Subcutaneous abdominal adipose tissue (tissue), 5 donors: ENCODE data around the gene SV2A.
"Not testable (repeated sequence)": the region's sequence is repeated elsewhere in the genome, so short reads cannot be mapped to it uniquely, and the experiment has no call there.

ENCODE experiments used
- H3K27ac ChIP-seq: one replicate; pipeline ENCODE4 v1.7.0; 2013; ENCODE audit warnings: low read depth, mild to moderate bottlenecking, inconsistent platforms, low read length, moderate library complexity
- H3K27me3 ChIP-seq, 5 donors: one replicate each; pipeline ENCODE4 v1.7.0; 2013; ENCODE audit warnings: low read length in 5 of 5, inconsistent platforms in 1 of 5; ENCODE audit not compliant: control insufficient read depth in 5 of 5, insufficient read depth in 4 of 5
- H3K36me3 ChIP-seq, 5 donors: one replicate each; pipeline ENCODE4 v1.7.0; 2013; ENCODE audit warnings: low read length in 5 of 5; ENCODE audit not compliant: control insufficient read depth in 5 of 5, insufficient read depth in 5 of 5
- H3K4me1 ChIP-seq, 5 donors: one replicate each; pipeline ENCODE4 v1.7.0; 2013; ENCODE audit warnings: low read length in 5 of 5, mild to moderate bottlenecking in 3 of 5, moderate library complexity in 1 of 5; ENCODE audit not compliant: control insufficient read depth in 5 of 5, insufficient read depth in 5 of 5
- H3K4me3 ChIP-seq, 5 donors: one replicate each; pipeline ENCODE4 v1.7.0; 2013; ENCODE audit warnings: low read length in 5 of 5, low read depth in 1 of 5
- H3K9ac ChIP-seq, 5 donors: one replicate each; pipeline ENCODE4 v1.7.0; 2013; ENCODE audit warnings: low read length in 5 of 5, mild to moderate bottlenecking in 4 of 5, moderate library complexity in 3 of 5
- H3K9me3 ChIP-seq, 5 donors: one replicate each; pipeline ENCODE4 v1.7.0; 2013; ENCODE audit warnings: low read length in 5 of 5; ENCODE audit not compliant: control insufficient read depth in 5 of 5
- donor health status: healthy.
- donor health status: healthy.
- donor health status: healthy.
- donor health status: healthy.
- donor health status: healthy.

The SV2A gene

GRCh38 chr1:149917571-149918144, at the start of gene SV2A:
Gene SV2A (minus strand): TSS chr1:149917844. CDS start chr1:149913840, 4,004 bp downstream.
- no peak within 1 kb of the TSS for H3K27ac ChIP-seq
- peaks cover 0 to 4% (median 0%) of the 10 kb centered on the region in 5 donors for H3K4me1 ChIP-seq
- no peak within 1 kb of the TSS for H3K9ac ChIP-seq
- peak within 1 kb of the TSS in 1 of 5 donors; percentile 5 for H3K4me3 ChIP-seq
- H3K36me3 ChIP-seq = peaks cover 4 to 5% (median 4%) of the 10 kb centered on the region in 5 donors
- peaks cover 5 to 20% (median 9%) of the 10 kb centered on the region in 5 donors for H3K27me3 ChIP-seq
- no peaks in the 10 kb centered on the region for H3K9me3 ChIP-seq

GRCh38 chr1:149967041-149967440, 49.4 kb upstream of the SV2A start:
- Histone ChIP-seq H3K36me3 (peaks cover 32 to 62% (median 50%) of the 10 kb centered on the region in 5 donors), H3K27me3 (no peaks in the 10 kb centered on the region), H3K27ac (no peak overlapping the region), H3K4me1 (peaks cover 2 to 22% (median 16%) of the 10 kb centered on the region in 5 donors), H3K9ac (no peak overlapping the region), H3K4me3 (no peak overlapping the region), H3K9me3 (no peaks in the 10 kb centered on the region)

- Histone ChIP-seq H3K27me3 (no peaks in the 10 kb centered on the region), H3K4me3 (no peak overlapping the region), H3K9ac (no peak overlapping the region), H3K36me3 (peaks cover 27 to 59% (median 46%) of the 10 kb centered on the region in 5 donors), H3K27ac (no peak overlapping the region), H3K9me3 (no peaks in the 10 kb centered on the region), H3K4me1 (peaks cover 2 to 24% (median 20%) of the 10 kb centered on the region in 5 donors)
Measured at GRCh38 chr1:149966405-149966804, 48.8 kb upstream of the SV2A start.

GRCh38 chr1:149965440-149965839, 47.8 kb upstream of the SV2A start:
- Histone ChIP-seq H3K4me1 (peaks cover 2 to 24% (median 20%) of the 10 kb centered on the region in 5 donors), H3K9ac (no peak overlapping the region), H3K27me3 (no peaks in the 10 kb centered on the region), H3K27ac (no peak overlapping the region), H3K9me3 (no peaks in the 10 kb centered on the region), H3K4me3 (no peak overlapping the region), H3K36me3 (peaks cover 22 to 52% (median 38%) of the 10 kb centered on the region in 5 donors)

GRCh38 chr1:149963358-149963757, 45.7 kb upstream of the SV2A start:
- Histone ChIP-seq H3K27me3 (no peaks in the 10 kb centered on the region), H3K9me3 (no peaks in the 10 kb centered on the region), H3K4me3 (no peak overlapping the region), H3K4me1 (peaks cover 2 to 24% (median 20%) of the 10 kb centered on the region in 5 donors), H3K27ac (peak overlapping the region; percentile 88), H3K9ac (peak overlapping the region in 1 of 5 donors; percentile 40), H3K36me3 (peaks cover 25 to 55% (median 39%) of the 10 kb centered on the region in 5 donors)

GRCh38 chr1:149962736-149963135, 45.1 kb upstream of the SV2A start:
- H3K27ac ChIP-seq = peak overlapping the region; percentile 88
- H3K27me3 ChIP-seq = no peaks in the 10 kb centered on the region
- H3K9me3 ChIP-seq = peaks cover 0 to 1% (median 0%) of the 10 kb centered on the region in 5 donors
- peaks cover 23 to 58% (median 42%) of the 10 kb centered on the region in 5 donors for H3K36me3 ChIP-seq
- peak overlapping the region in 3 of 5 donors; percentile 12 to 56 (median 32) for H3K9ac ChIP-seq
- H3K4me3 ChIP-seq = no peak overlapping the region
- H3K4me1 ChIP-seq = peaks cover 2 to 24% (median 20%) of the 10 kb centered on the region in 5 donors

GRCh38 chr1:149962039-149962647, 44.5 kb upstream of the SV2A start:
- Histone ChIP-seq H3K36me3 (peaks cover 19 to 58% (median 38%) of the 10 kb centered on the region in 5 donors), H3K27ac (peak overlapping the region; percentile 88), H3K27me3 (no peaks in the 10 kb centered on the region), H3K9me3 (peaks cover 0 to 5% (median 0%) of the 10 kb centered on the region in 5 donors), H3K4me3 (no peak overlapping the region), H3K9ac (peak overlapping the region in 2 of 5 donors; percentile 12 to 56), H3K4me1 (peaks cover 2 to 24% (median 20%) of the 10 kb centered on the region in 5 donors)

- not testable (repeated sequence) for H3K27ac ChIP-seq, H3K9me3 ChIP-seq, H3K4me1 ChIP-seq, H3K27me3 ChIP-seq, H3K4me3 ChIP-seq, H3K9ac ChIP-seq
- H3K36me3 ChIP-seq = peaks cover 4 to 35% (median 15%) of the 10 kb centered on the region in 5 donors
Measured at GRCh38 chr1:149957548-149957947, 39.9 kb upstream of the SV2A start.

GRCh38 chr1:149949911-149950310, 32.3 kb upstream of the SV2A start:
- Histone ChIP-seq H3K9ac (no peak overlapping the region), H3K4me1 (no peaks in the 10 kb centered on the region), H3K9me3 (no peaks in the 10 kb centered on the region), H3K27me3 (no peaks in the 10 kb centered on the region), H3K27ac (no peak overlapping the region), H3K4me3 (no peak overlapping the region), H3K36me3 (peaks cover 22 to 52% (median 42%) of the 10 kb centered on the region in 5 donors)

- Histone ChIP-seq H3K36me3 (peaks cover 19 to 64% (median 51%) of the 10 kb centered on the region in 5 donors), H3K9ac (no peak overlapping the region)
Measured at GRCh38 chr1:149945206-149945605, 27.6 kb upstream of the SV2A start.

More at GRCh38 chr1:149945206-149945605, 27.6 kb upstream of the SV2A start:
- Histone ChIP-seq H3K9me3 (no peaks in the 10 kb centered on the region), H3K27ac (no peak overlapping the region), H3K4me3 (no peak overlapping the region), H3K4me1 (peaks cover 0 to 12% (median 4%) of the 10 kb centered on the region in 5 donors), H3K27me3 (no peaks in the 10 kb centered on the region)
